Common myeloid progenitor, CD34-positive (primary cell): ENCODE measurements around the gene BOK.

ENCODE experiments used
- CTCF ChIA-PET: fragments of 350-600 bp; sonication (Branson Sonifier 250); formaldehyde crosslinking; loops from one replicate; lab custom pipeline; 2021; ENCODE audit warnings: antibody characterized with exemption; lab: Charles Lee
- POLR2A ChIA-PET: fragments of 350-600 bp; sonication (Branson Sonifier 250); formaldehyde crosslinking; loops from one replicate; lab custom pipeline; 2021; ENCODE audit warnings: antibody characterized with exemption; lab: Charles Lee
- DNase-seq, 3 donors: peaks; one replicate each; pipeline versions ENCODE4 v3.0.0 to v3.0.0-alpha.2; 2013
- H3K27ac ChIP-seq, 2 experiments: 1 replicate in 1 of 2; 2 replicates in 1 of 2; pipeline ENCODE4 v1.7.0; 2013; ENCODE audit warnings: inconsistent platforms in 2 of 2, low read length in 2 of 2, mild to moderate bottlenecking in 2 of 2, low read depth in 1 of 2, moderate library complexity in 1 of 2; ENCODE audit not compliant: severe bottlenecking in 2 of 2, insufficient read depth in 1 of 2, poor library complexity in 1 of 2
- H3K27me3 ChIP-seq, 5 experiments: replicated peaks in 2 of 5; 1 replicate in 3 of 5; 2 replicates in 2 of 5; pipeline versions ENCODE4 v1.6.1 to v1.7.0; 2013; ENCODE audit warnings: low read length in 4 of 5, mild to moderate bottlenecking in 2 of 5, moderate library complexity in 2 of 5, inconsistent platforms in 1 of 5; ENCODE audit not compliant: insufficient read depth in 5 of 5, control insufficient read depth in 4 of 5
- H3K36me3 ChIP-seq, 4 experiments: 1 replicate in 2 of 4; 2 replicates in 2 of 4; pipeline versions ENCODE4 v1.6.1 to v1.7.0; 2013; ENCODE audit warnings: low read length in 3 of 4, control low read depth in 1 of 4, mild to moderate bottlenecking in 1 of 4; ENCODE audit not compliant: control insufficient read depth in 4 of 4, insufficient read depth in 4 of 4
- H3K4me1 ChIP-seq, 4 experiments: 1 replicate in 3 of 4; 2 replicates in 1 of 4; pipeline versions ENCODE4 v1.6.1 to v1.7.1; 2013; ENCODE audit warnings: low read length in 3 of 4, mild to moderate bottlenecking in 3 of 4, control low read depth in 1 of 4, inconsistent platforms in 1 of 4, moderate library complexity in 1 of 4; ENCODE audit not compliant: control insufficient read depth in 4 of 4, insufficient read depth in 4 of 4; ENCODE audit errors: control extremely low read depth in 1 of 4
- H3K4me3 ChIP-seq, 7 experiments: 1 replicate in 4 of 7; 2 replicates in 3 of 7; pipeline versions ENCODE4 v1.5.1 to v1.7.0; 2013; ENCODE audit warnings: mild to moderate bottlenecking in 7 of 7, low read length in 6 of 7, moderate library complexity in 6 of 7, inconsistent platforms in 2 of 7, low read depth in 2 of 7, control low read depth in 1 of 7; ENCODE audit not compliant: insufficient read depth in 4 of 7, control insufficient read depth in 1 of 7; ENCODE audit errors: extremely low read depth in 1 of 7
- H3K9me3 ChIP-seq, 5 experiments: 1 replicate in 4 of 5; 2 replicates in 1 of 5; pipeline versions ENCODE4 v1.6.1 to v1.7.1; 2013; ENCODE audit warnings: low read length in 4 of 5, mild to moderate bottlenecking in 2 of 5, inconsistent platforms in 1 of 5, low read depth in 1 of 5, moderate library complexity in 1 of 5; ENCODE audit not compliant: control insufficient read depth in 4 of 5, insufficient read depth in 2 of 5; ENCODE audit errors: control extremely low read depth in 1 of 5
- WGBS: methylation state at CpG from one replicate; pipeline ENCODE4 v1.1.5; 2013; ENCODE audit not compliant: insufficient coverage; 5-methylcytosine and 5-hydroxymethylcytosine counted together

BOK gene

GRCh38 chr2:241532733-241533601 is 25.6 kb upstream of the BOK start:
- WGBS: 90% methylated on average over 19 of the region's 26 CpGs
- Histone ChIP-seq H3K27ac (no peak overlapping the region), H3K36me3 (no peaks in the 10 kb centered on the region), H3K4me1 (no peaks in the 10 kb centered on the region), H3K27me3 (peaks cover 0 to 8% (median 4%) of the 10 kb centered on the region in 5 experiments), H3K9me3 (no peaks in the 10 kb centered on the region), H3K4me3 (no peak overlapping the region)
- CTCF ChIA-PET: no interaction called here
- POLR2A ChIA-PET: no interaction called here
- no peak for DNase-seq

- H3K36me3 ChIP-seq: no peaks in the 10 kb centered on the region
- POLR2A ChIA-PET: interaction anchor here (0.6 kb wide), 1 partner anchor 31 kb away, joined by 4 read pairs; no protein-coding TSS in a partner anchor
- WGBS: 94% methylated on average over 7 of the region's 7 CpGs
- H3K4me3 ChIP-seq: no peak overlapping the region
- no peaks in the 10 kb centered on the region for H3K9me3 ChIP-seq
- CTCF ChIA-PET: no interaction called here
- no peak overlapping the region for H3K27ac ChIP-seq
- H3K4me1 ChIP-seq: no peaks in the 10 kb centered on the region
- no peak for DNase-seq
- H3K27me3 ChIP-seq: peaks cover 0 to 14% (median 7%) of the 10 kb centered on the region in 5 experiments
These were observed 24.3 kb upstream of the BOK start for GRCh38 chr2:241534293-241534692.

DNA sequence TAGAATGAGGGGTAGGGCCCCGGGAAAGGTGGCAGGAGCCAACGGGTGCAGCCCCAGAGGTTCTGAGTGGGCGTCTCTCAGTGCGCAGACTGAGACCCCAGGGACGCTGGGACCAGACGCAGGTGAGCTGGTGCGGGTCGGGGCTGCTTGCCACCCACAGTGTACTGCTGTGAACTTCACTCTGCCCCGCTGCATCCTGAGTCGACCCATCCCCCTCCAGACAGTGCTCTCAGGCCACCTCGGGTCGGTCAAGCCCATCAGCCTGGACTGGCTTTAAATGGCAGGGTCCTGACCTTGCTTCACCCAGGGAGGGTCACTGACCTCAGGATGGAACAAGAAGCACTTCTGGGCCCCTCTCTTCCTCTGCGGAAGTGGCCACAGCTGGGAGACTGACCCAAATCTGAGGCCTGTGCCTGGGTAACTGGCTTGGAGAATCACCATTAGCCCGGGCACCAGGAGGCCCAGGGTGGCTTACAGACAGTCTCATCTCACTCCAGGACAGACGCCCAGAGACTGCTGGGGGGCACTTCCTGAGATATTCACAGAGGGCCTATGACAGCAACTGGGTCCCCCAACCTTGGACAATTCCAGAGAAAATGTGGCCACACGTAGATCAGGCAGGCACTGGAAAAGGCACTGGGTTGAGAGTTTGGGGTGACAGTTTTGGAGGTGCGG is 23.7 kb upstream of the BOK start:
- no peaks in the 10 kb centered on the region for H3K36me3 ChIP-seq
- no peak for DNase-seq
- no peak overlapping the region for H3K4me3 ChIP-seq
- H3K9me3 ChIP-seq: no peaks in the 10 kb centered on the region
- CTCF ChIA-PET: no interaction called here
- H3K27me3 ChIP-seq: peaks cover 0 to 18% (median 13%) of the 10 kb centered on the region in 5 experiments
- H3K4me1 ChIP-seq: no peaks in the 10 kb centered on the region
- no peak overlapping the region for H3K27ac ChIP-seq
- POLR2A ChIA-PET: no interaction called here
- WGBS: 90% methylated on average over 17 of the region's 17 CpGs

GRCh38 chr2:241535871-241536655 is 22.5 kb upstream of the BOK start:
- WGBS: 82% methylated on average over 11 of the region's 13 CpGs
- Histone ChIP-seq H3K9me3 (no peaks in the 10 kb centered on the region), H3K27ac (no peak overlapping the region), H3K27me3 (peaks cover 0 to 27% (median 14%) of the 10 kb centered on the region in 5 experiments), H3K4me3 (no peak overlapping the region), H3K4me1 (peaks cover 0 to 7% (median 5%) of the 10 kb centered on the region in 4 experiments), H3K36me3 (no peaks in the 10 kb centered on the region)
- POLR2A ChIA-PET: no interaction called here
- no peak for DNase-seq
- CTCF ChIA-PET: no interaction called here

GRCh38 chr2:241538838-241539615 is 19.5 kb upstream of the BOK start:
- no peak overlapping the region for H3K27ac ChIP-seq
- CTCF ChIA-PET: interaction anchor here (0.6 to 1.4 kb wide), 2 partner anchors 26 to 218 kb away, joined by 3 to 4 read pairs; no protein-coding TSS in a partner anchor
- no peak for DNase-seq
- H3K27me3 ChIP-seq: peaks cover 0 to 51% (median 22%) of the 10 kb centered on the region in 5 experiments
- no peak overlapping the region for H3K4me3 ChIP-seq
- H3K4me1 ChIP-seq: peaks cover 0 to 15% (median 12%) of the 10 kb centered on the region in 4 experiments
- no peaks in the 10 kb centered on the region for H3K36me3 ChIP-seq
- no peaks in the 10 kb centered on the region for H3K9me3 ChIP-seq
- POLR2A ChIA-PET: no interaction called here
- WGBS: 94% methylated on average over 12 of the region's 15 CpGs

DNA sequence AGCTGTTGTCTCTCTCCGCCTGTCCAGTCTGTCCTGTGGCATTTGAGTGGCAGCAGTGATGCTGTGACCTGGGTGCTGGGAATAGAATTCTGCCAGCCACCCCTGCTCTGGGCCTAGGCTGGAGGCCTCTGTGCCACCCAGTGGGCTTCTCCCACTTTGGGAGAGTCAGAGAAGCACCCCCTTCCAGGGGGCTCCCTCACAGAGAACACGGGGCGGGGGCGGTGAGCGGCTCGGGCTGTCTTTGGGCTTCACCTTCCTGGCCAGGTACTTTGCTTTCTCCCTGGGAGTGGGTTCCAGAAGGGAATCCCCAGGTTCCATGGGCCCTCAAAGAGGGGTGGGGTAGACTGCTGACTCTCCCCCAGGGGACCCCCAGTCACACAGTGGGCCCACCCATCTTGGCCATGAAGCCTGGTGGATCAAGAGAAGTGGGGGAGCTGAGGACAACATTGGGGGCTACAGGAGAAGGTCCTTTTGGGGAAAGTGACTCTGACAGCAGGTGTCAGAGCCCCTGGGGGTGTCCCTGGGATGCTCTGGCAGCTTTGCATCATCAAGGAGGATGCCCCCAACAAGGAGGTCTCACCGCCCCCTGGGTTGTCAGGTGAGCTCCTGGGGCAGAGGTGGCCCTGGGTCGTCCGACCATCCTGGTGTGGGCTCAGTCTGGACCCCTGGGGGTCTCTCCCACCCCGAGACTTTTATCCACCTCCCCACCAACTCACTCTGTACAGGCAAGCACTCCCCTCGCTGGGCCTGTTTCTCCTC is 18.8 kb upstream of the BOK start:
- H3K4me3 ChIP-seq: no peak overlapping the region
- CTCF ChIA-PET: interaction anchor here (1.4 kb wide), 1 partner anchor 27 kb away, joined by 4 read pairs; no protein-coding TSS in a partner anchor
- H3K4me1 ChIP-seq: peaks cover 0 to 15% (median 12%) of the 10 kb centered on the region in 4 experiments
- H3K27me3 ChIP-seq: peaks cover 0 to 57% (median 22%) of the 10 kb centered on the region in 5 experiments
- no peak for DNase-seq
- POLR2A ChIA-PET: no interaction called here
- H3K36me3 ChIP-seq: no peaks in the 10 kb centered on the region
- 100% methylated on average over 4 of the region's 11 CpGs for WGBS
- no peaks in the 10 kb centered on the region for H3K9me3 ChIP-seq
- H3K27ac ChIP-seq: no peak overlapping the region
